Measurements from ENCODE around the gene IRF2BP2.

IRF2BP2 gene

GRCh38 chr1:234610061-234610665, at the start of gene IRF2BP2:
IRF2BP2 (minus strand) TSS chr1:234610178; CDS start chr1:234609494, 684 bp downstream.
- peak; percentile 70 to 72 for DNase-seq (ENCODE audit: low read depth in 1 of 2, low spot score in 1 of 2)

DNA sequence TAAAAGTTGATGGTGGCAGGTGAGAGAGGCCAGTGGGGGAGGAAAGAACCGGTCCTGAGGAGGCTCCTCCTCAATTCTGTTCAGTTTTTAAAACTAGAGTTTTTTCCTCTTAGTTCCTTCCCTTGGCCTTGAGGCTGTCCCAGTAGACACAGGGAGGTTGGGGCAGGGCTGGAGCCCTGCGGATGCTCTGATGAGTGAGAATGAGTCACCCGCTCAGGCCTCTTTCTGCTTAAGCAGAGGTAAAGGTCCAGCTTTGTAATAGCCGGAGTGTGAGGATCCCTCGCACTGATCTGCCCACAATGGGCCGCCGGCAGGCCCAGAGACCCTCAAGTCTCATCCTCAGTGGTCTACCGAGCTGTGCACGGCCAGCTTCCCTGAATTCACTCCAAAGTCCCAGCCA, 49.6 kb upstream of the IRF2BP2 start:
- DNase-seq (ENCODE audit: low read depth in 1 of 2, low spot score in 1 of 2) = no peak

- no peak for DNase-seq (ENCODE audit: low read depth in 1 of 2, low spot score in 1 of 2)
These were observed 48.2 kb upstream of the IRF2BP2 start for GRCh38 chr1:234658138-234658537.

GRCh38 chr1:234656944-234657654, 47.1 kb upstream of the IRF2BP2 start:
- DNase-seq (ENCODE audit: low read depth in 1 of 2, low spot score in 1 of 2) = peak in 1 of 2 donors; percentile 15

DNA sequence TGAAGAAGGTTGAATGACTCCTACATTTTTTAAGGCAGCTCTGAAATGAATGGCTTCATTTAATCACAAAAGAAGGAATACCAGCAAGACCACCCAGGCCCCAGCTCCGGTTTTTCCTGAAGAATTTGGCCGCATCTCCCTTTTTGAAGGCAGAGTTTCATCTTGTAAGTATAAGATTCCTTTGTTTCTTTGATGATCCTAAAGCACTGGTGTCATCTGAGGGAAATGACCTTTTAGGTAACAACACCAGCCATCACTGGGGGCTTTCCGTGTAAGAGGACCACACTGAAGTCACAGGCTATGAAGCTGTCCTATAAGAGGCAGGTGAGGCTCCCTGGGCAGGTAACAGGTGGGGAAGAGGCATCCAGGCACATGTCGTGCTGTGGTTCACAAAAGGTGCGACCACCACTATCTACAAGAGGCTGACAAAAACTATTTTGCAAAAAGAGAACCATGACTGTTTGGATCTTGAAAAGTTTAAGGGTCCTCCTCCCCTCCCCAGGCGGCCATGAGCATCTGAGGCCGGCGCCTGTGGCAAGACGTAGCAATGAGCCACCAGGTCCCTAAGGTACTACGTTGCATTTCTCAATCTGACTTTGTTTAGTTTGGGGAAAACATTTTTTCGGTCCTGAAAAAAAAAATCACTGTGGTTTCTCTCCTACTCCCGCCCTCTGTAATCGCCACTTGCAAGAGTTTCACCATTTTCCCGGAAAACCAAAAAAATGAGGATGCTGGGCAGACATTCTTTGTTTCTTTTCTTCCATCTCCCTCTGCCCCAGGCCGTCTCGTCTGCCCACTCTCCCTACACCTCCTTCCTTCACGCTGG, 46.3 kb upstream of the IRF2BP2 start:
- no peak for DNase-seq (ENCODE audit: low read depth in 1 of 2, low spot score in 1 of 2)

GRCh38 chr1:234655328-234656069, 45.5 kb upstream of the IRF2BP2 start:
- no peak for DNase-seq (ENCODE audit: low read depth in 1 of 2, low spot score in 1 of 2)

GRCh38 chr1:234654002-234654733, 44.2 kb upstream of the IRF2BP2 start:
- no peak for DNase-seq (ENCODE audit: low read depth in 1 of 2, low spot score in 1 of 2)

DNA sequence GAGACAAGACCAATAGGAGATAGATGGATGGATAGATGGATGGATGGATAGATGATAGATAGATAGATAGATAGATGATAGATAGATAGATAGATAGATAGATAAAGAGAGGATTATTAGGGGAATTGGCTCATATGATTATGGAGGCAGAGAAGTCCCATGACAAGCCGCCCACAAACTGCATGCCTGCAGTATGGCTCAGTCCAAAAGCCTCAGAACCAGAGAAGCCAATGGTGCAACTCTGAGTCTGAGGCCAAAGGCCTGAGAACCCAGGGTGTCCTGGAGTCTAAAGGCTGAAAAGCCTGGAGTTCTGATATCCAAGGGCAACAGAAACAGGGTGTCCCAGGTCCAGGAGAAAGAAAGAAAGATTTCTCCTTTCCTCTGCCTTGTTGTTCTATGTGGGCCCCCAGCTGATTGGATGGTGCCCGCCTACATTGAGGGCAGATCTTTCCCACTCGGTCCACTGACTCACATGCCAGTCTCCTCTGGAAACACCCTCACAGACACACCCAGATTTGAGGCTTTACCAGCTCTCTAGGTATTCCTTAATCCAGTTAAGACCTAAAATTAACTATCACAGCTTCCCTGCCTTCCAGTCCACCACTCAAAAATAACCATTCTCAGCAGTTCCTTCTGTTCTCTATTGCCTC, 39.6 kb upstream of the IRF2BP2 start:
- DNase-seq (ENCODE audit: low read depth in 1 of 2, low spot score in 1 of 2) = no peak

DNA sequence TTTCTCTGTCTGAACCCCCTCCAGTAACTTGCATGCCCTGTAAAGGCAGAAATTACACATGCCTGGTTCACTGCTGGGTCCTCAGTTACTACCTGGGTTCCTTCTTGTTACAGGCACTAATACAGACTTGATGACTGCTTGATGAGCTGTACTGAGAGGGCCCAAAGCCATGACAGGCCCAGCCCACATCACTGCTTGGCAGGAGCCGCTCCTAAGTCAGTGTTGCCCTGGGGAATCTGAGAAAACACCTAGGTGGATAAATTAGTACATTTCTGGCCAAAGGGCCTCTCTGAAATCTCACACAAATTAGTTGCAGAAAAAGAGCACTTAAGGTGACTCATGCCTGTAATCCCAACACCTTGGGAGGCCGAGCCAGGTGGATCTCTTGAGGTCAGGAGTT, 37.8 kb upstream of the IRF2BP2 start:
- no peak for DNase-seq (ENCODE audit: low read depth in 1 of 2, low spot score in 1 of 2)

DNA sequence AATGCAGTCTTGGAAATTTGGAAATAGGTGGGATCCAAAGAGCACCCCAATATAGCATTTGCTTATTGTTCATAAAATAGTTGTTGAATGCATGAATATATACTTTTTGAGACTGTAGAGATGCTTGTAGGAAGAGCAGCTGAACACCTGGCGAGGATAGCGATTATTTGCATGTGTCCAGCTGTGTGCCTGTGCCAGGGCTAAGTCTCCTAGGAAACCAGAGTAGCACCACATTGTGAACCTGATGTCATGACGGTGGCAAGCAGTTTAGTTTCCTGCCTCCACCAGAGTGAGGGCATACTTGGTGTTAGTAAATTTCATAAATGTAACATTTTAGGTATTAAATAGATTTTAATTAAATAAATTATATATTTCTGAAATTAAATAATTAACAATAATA, 37.3 kb upstream of the IRF2BP2 start:
- DNase-seq (ENCODE audit: low read depth in 1 of 2, low spot score in 1 of 2) = no peak

DNA sequence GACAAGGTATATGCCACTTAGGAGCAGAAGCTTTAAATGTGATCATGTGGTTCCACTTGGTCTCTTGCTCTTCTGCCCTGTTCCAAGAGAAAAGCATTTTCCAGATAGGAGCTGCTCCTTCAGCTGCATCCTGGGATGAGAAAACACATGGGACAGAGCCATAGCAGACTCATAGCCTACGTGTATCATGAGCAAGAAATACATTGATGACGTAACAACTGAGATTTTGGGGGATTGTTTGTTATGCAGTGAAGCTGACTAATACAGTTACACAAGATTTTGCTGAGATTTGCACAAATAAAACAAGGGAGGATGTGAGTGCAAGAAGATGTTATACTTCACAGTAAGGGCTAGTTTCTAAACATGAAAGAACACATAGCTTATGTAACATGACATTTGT, 36.0 kb upstream of the IRF2BP2 start:
- no peak for DNase-seq (ENCODE audit: low read depth in 1 of 2, low spot score in 1 of 2)

- no peak for DNase-seq (ENCODE audit: low read depth in 1 of 2, low spot score in 1 of 2)
These were observed 35.5 kb upstream of the IRF2BP2 start for GRCh38 chr1:234645474-234645953.

- no peak for DNase-seq (ENCODE audit: low read depth in 1 of 2, low spot score in 1 of 2)
These were observed 35.0 kb upstream of the IRF2BP2 start for GRCh38 chr1:234644928-234645327.

DNA sequence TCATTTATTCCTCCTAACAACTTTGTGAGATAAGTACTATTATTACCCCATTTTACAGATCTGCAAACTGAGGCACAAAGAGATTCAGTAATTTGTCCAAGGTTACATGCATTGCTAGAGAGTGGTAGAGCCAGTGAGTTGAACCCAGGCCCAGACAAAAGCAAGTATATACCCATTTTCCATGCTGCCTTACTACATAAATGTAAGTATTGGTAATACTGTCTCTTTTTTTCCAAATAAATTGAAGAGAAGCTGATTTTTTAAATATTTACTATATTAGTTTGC, 33.8 kb upstream of the IRF2BP2 start:
- no peak for DNase-seq (ENCODE audit: low read depth in 1 of 2, low spot score in 1 of 2)

GRCh38 chr1:234643111-234643849, 33.3 kb upstream of the IRF2BP2 start:
- no peak for DNase-seq (ENCODE audit: low read depth in 1 of 2, low spot score in 1 of 2)

DNA sequence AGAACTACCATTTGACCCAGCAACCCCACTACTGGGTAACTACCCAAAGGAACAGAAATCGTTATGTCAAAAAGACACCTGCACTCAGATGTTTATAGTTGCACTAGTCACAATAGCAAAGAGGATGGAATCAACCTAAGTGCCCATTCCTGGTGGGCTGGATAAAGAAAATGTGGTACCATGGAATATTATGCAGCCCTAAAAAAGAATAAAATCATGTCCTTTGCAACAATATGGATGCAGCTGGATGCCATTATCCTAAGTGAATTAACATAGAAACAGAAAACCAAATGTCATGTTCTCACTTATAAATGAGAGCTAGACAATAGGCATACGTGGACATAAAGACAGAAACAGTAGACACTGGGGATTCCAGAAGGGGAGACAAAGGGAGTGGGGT, 32.5 kb upstream of the IRF2BP2 start:
- DNase-seq (ENCODE audit: low read depth in 1 of 2, low spot score in 1 of 2) = no peak

- no peak for DNase-seq (ENCODE audit: low read depth in 1 of 2, low spot score in 1 of 2)
These were observed 30.0 kb upstream of the IRF2BP2 start for GRCh38 chr1:234639961-234640360.

GRCh38 chr1:234638832-234639799, 29.1 kb upstream of the IRF2BP2 start:
- no peak for DNase-seq (ENCODE audit: low read depth in 1 of 2, low spot score in 1 of 2)
